ENCODE results near the gene VGLL4.

DNA sequence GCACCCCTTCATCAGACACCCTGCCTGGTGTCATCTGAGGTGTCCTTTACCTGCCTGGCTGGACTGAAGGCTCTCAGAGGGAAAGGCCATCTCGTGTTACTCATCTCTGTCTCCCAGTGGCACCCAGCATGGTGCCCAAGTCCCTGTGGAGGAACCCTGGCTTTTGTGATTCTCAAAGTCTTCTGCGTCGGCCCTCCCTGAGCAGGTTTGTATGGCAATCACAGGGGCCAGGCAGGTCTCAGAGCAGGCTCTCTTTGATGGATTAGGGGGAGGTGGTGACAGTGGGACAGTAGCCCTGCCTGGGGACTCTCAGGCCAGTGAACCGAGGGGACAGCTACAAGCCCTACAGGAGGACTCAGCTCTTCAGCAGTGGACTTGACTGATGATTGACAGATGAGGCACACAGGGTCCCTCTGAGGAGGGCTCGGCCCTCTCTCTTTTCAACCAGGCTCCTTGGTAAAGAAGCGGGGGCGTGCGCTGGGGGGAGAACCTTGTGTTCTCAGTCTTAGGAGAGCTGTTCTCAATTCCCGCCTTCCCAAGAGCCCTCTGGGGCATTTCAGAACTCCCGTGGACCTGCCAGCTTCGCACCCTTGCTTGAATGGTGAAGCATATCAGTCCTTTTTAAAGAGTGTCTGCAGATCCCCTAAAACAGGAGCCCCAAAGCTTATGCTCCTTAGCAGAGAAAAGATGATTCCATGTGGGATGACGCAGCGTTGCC, 108.3 kb downstream of the VGLL4 start:
- TF ChIP-seq, protein P1, sequence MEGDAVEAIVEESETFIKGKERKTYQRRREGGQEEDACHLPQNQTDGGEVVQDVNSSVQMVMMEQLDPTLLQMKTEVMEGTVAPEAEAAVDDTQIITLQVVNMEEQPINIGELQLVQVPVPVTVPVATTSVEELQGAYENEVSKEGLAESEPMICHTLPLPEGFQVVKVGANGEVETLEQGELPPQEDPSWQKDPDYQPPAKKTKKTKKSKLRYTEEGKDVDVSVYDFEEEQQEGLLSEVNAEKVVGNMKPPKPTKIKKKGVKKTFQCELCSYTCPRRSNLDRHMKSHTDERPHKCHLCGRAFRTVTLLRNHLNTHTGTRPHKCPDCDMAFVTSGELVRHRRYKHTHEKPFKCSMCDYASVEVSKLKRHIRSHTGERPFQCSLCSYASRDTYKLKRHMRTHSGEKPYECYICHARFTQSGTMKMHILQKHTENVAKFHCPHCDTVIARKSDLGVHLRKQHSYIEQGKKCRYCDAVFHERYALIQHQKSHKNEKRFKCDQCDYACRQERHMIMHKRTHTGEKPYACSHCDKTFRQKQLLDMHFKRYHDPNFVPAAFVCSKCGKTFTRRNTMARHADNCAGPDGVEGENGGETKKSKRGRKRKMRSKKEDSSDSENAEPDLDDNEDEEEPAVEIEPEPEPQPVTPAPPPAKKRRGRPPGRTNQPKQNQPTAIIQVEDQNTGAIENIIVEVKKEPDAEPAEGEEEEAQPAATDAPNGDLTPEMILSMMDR (IDR thresholded peaks at IDR 0.05) = no peak
- no peak for TF ChIP-seq POLR2A (IDR thresholded peaks at IDR 0.05)
- no peak for TF ChIP-seq POLR2AphosphoS5 (IDR thresholded peaks at IDR 0.05)

Measured in prostate gland (tissue), 2 donors.